GM12891 (cell line): ENCODE data around the gene DMRT3.

ENCODE experiments used
- POLR2A ChIP-seq: IDR thresholded peaks from 2 replicates; pipeline ENCODE4 v1.6.1; 2011; ENCODE audit warnings: low read depth, low read length, control low read depth
- POLR2AphosphoS5 ChIP-seq: IDR thresholded peaks from 2 replicates; pipeline ENCODE4 v1.6.1; 2011; ENCODE audit warnings: low read depth, low read length, control low read depth
- TAF1 ChIP-seq: IDR thresholded peaks from 2 replicates; pipeline ENCODE4 v1.6.1; 2011; ENCODE audit warnings: low read depth, low read length, control low read depth

DNA sequence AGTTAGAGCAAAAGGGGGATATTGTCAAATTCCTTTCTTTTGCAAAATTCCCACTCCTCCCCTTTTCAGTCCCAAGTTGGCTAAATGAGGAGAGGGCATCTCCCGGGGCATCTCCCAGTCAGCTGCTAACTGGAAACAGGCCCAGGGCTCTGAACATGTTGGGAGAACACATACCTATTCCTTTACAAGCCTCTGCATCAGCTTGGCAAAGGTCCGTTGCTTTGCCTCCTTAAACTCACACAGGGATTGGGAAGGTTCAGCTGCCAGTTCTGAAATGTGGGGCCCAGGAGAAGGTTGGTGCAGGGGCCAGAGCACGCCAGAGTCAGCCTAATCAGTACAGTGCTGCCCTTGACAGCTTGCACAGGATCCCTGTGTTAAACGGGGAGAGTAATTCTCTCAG is 11.0 kb upstream of the DMRT3 start:
- TF ChIP-seq POLR2A (no peak), TAF1 (no peak), POLR2AphosphoS5 (no peak)
